ENCODE results near the gene DCC. TPM values are rescaled to one million over a fixed set of nuclear protein-coding genes. Genes with fewer than 3 reads are reported as not detected.

The DCC gene
- total RNA-seq, 4 donors from 2014 or later: 0.27 to 2.5 TPM; not detected in 2

GRCh38 chr18:53451902-53452301 is 1111.9 kb downstream of the DCC start:
- WGBS, 2 donors (ENCODE audit: low coverage in 1 of 2): 45 to 67% methylated on average over 1 to 2 of the region's 2 CpGs
- TF ChIP-seq EP300 (IDR thresholded peaks at IDR 0.05; ENCODE audit: low read depth) (no peak), POLR2AphosphoS5 (IDR thresholded peaks at IDR 0.05) (no peak), POLR2A (IDR thresholded peaks at IDR 0.05) (no peak)
- TF ChIP-seq, protein P1, sequence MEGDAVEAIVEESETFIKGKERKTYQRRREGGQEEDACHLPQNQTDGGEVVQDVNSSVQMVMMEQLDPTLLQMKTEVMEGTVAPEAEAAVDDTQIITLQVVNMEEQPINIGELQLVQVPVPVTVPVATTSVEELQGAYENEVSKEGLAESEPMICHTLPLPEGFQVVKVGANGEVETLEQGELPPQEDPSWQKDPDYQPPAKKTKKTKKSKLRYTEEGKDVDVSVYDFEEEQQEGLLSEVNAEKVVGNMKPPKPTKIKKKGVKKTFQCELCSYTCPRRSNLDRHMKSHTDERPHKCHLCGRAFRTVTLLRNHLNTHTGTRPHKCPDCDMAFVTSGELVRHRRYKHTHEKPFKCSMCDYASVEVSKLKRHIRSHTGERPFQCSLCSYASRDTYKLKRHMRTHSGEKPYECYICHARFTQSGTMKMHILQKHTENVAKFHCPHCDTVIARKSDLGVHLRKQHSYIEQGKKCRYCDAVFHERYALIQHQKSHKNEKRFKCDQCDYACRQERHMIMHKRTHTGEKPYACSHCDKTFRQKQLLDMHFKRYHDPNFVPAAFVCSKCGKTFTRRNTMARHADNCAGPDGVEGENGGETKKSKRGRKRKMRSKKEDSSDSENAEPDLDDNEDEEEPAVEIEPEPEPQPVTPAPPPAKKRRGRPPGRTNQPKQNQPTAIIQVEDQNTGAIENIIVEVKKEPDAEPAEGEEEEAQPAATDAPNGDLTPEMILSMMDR (IDR thresholded peaks at IDR 0.05): no peak
- no peaks in the 10 kb centered on the region for H3K4me1 ChIP-seq
- H3K27me3 ChIP-seq: no peaks in the 10 kb centered on the region
- no peak overlapping the region for H3K27ac ChIP-seq
- intact Hi-C loops (cut with DNase I; ENCODE audit: low total_unique reads) (no loop called here), in situ Hi-C loops (cut with MboI; ENCODE audit: low pct_ligation_motif_present in 1 of 4, low pct_unique_long_range_greater_than_20kb in 1 of 4, low sequenced_read_pairs in 3 of 4) (no loop called here)
- no peak for DNase-seq
- H3K9me3 ChIP-seq: no peaks in the 10 kb centered on the region
- H3K4me3 ChIP-seq: no peak overlapping the region
- no peaks in the 10 kb centered on the region for H3K36me3 ChIP-seq

DNA sequence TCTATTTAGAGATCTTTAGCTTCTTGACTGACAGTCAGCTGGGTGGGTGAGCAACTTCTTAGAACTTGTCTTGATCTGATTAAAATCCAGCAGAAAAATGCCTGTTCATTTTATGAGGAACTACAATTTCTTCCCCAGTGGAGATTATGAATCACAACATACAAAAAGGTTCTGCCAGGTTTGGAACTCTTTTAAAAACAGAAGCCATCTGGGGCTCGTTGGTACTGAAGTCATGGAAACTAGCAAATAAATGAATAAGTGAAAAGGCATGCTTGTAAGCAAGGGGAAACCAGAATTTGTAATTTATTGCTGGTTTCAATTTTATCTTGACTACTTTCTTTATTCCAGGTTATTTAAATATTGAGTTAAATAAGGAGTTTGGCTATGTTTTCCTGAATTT is 1117.1 kb downstream of the DCC start:
- TF ChIP-seq POLR2AphosphoS5 (IDR thresholded peaks at IDR 0.05) (no peak), POLR2A (IDR thresholded peaks at IDR 0.05) (no peak), EP300 (IDR thresholded peaks at IDR 0.05; ENCODE audit: low read depth) (no peak)
- TF ChIP-seq, protein P1 (IDR thresholded peaks at IDR 0.05): no peak
- in situ Hi-C loops (cut with MboI; ENCODE audit: low pct_ligation_motif_present in 1 of 4, low pct_unique_long_range_greater_than_20kb in 1 of 4, low sequenced_read_pairs in 3 of 4) (no loop called here), intact Hi-C loops (cut with DNase I; ENCODE audit: low total_unique reads) (no loop called here)
- 11 to 17% methylated on average over 1 of the region's 1 CpG for WGBS, 2 donors (ENCODE audit: low coverage in 1 of 2)
- no peaks in the 10 kb centered on the region for H3K36me3 ChIP-seq
- H3K4me1 ChIP-seq: no peaks in the 10 kb centered on the region
- H3K27me3 ChIP-seq: no peaks in the 10 kb centered on the region
- H3K9me3 ChIP-seq: no peaks in the 10 kb centered on the region
- H3K4me3 ChIP-seq: no peak overlapping the region
- no peak for DNase-seq
- no peak overlapping the region for H3K27ac ChIP-seq

DNA sequence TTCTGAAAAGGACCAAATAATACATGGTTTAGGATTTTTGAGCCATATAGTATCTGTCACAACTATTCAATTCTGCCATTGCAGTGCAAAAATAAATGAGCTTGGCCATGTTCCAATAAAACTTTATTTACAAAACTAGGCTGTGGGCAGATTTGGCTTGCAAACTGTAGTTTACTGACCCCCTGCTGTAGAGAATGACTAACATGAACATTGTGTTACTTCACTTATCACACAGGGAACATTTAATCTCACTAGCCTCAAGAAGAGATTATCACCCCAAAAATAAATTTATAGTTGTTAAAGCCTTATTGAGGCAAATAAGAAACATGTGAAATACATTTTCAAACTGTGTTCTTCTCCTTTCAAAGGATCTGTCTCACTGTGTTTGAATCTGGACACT is 1118.3 kb downstream of the DCC start:
- no peak overlapping the region for H3K27ac ChIP-seq
- no peaks in the 10 kb centered on the region for H3K27me3 ChIP-seq
- in situ Hi-C loops (cut with MboI; ENCODE audit: low pct_ligation_motif_present in 1 of 4, low pct_unique_long_range_greater_than_20kb in 1 of 4, low sequenced_read_pairs in 3 of 4) (no loop called here), intact Hi-C loops (cut with DNase I; ENCODE audit: low total_unique reads) (no loop called here)
- no peaks in the 10 kb centered on the region for H3K9me3 ChIP-seq
- H3K4me3 ChIP-seq: no peak overlapping the region
- DNase-seq: no peak
- H3K36me3 ChIP-seq: no peaks in the 10 kb centered on the region
- no peaks in the 10 kb centered on the region for H3K4me1 ChIP-seq
- TF ChIP-seq POLR2AphosphoS5 (IDR thresholded peaks at IDR 0.05) (no peak), POLR2A (IDR thresholded peaks at IDR 0.05) (no peak), EP300 (IDR thresholded peaks at IDR 0.05; ENCODE audit: low read depth) (no peak)
- TF ChIP-seq, protein P1 (IDR thresholded peaks at IDR 0.05): no peak

DNA sequence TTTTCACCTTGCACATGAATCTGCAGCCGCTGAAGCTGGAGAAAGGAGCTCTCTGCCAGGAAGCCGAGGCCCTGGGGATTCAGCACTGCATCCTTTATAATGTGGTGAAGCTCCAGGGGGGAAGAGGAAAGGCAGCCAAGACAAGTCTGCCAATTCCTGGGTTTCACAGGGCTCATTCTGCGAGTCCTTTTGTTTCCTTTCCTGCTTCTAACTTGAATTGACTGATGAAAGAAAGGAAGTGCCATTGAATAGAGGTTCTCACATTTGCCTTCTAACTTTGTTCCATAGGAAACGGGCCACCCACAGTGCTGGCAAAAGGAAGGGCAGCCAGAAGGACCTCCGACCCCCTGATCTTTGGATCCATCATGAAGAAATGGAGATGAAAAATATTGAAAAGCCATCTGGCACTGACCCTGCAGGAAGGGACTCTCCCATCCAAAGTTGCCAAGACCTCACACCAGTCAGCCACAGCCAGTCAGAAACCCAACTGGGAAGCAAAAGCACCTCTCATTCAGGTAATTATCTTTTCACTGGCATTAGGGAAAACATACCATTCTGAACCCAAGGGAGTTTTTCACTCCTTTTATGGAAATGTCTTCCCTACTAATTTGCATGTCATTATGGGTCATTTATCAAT is 1119.1 kb downstream of the DCC start:
- Histone ChIP-seq H3K27ac (no peak overlapping the region), H3K4me3 (no peak overlapping the region), H3K4me1 (no peaks in the 10 kb centered on the region), H3K27me3 (no peaks in the 10 kb centered on the region), H3K36me3 (no peaks in the 10 kb centered on the region), H3K9me3 (no peaks in the 10 kb centered on the region)
- TF ChIP-seq EP300 (IDR thresholded peaks at IDR 0.05; ENCODE audit: low read depth) (no peak), POLR2AphosphoS5 (IDR thresholded peaks at IDR 0.05) (no peak), POLR2A (IDR thresholded peaks at IDR 0.05) (no peak)
- TF ChIP-seq, protein P1 (IDR thresholded peaks at IDR 0.05): no peak
- intact Hi-C loops (cut with DNase I; ENCODE audit: low total_unique reads) (no loop called here), in situ Hi-C loops (cut with MboI; ENCODE audit: low pct_ligation_motif_present in 1 of 4, low pct_unique_long_range_greater_than_20kb in 1 of 4, low sequenced_read_pairs in 3 of 4) (no loop called here)
- DNase-seq: no peak
- 33 to 39% methylated on average over 3 to 5 of the region's 5 CpGs for WGBS, 2 donors (ENCODE audit: low coverage in 1 of 2)

Data from transverse colon (tissue), 4 donors.